Loucy (cell line): ENCODE measurements around the gene SLX9.
A peak's percentile ranks its signal among the peaks of the same experiment; 100 is the strongest.

ENCODE experiments used
- H2AFZ ChIP-seq: fragments of 200-600 bp; sonication (generic); 2 replicates; pipeline ENCODE4 v1.6.0; 2016; ENCODE audit warnings: antibody characterized with exemption, mild to moderate bottlenecking, low read length, moderate library complexity
- H3F3A ChIP-seq: fragments of 200-600 bp; 2 replicates; pipeline ENCODE4 v1.6.0; 2016; ENCODE audit warnings: antibody characterized with exemption, low read depth, mild to moderate bottlenecking
- H3K27me3 ChIP-seq: fragments of 200-600 bp; sonication (generic); 2 replicates; pipeline ENCODE4 v1.6.1; 2014; ENCODE audit warnings: low read length, mild to moderate bottlenecking; ENCODE audit not compliant: insufficient read depth, poor library complexity, severe bottlenecking
- H3K36me3 ChIP-seq: fragments of 200-600 bp; sonication (generic); 2 replicates; pipeline ENCODE4 v1.6.1; 2016; ENCODE audit warnings: low read length; ENCODE audit not compliant: insufficient read depth
- H3K4me1 ChIP-seq: fragments of 200-600 bp; sonication (generic); 2 replicates; pipeline ENCODE4 v1.5.1; 2014; ENCODE audit warnings: low read length, mild to moderate bottlenecking; ENCODE audit not compliant: insufficient read depth, poor library complexity, severe bottlenecking
- H3K4me2 ChIP-seq: fragments of 200-600 bp; sonication (generic); 2 replicates; pipeline ENCODE4 v1.6.0; 2014; ENCODE audit warnings: antibody characterized with exemption, low read length, low read depth, mild to moderate bottlenecking; ENCODE audit not compliant: poor library complexity, severe bottlenecking
- H3K4me3 ChIP-seq: fragments of 200-600 bp; sonication (generic); 2 replicates; pipeline ENCODE4 v1.5.1; 2014; ENCODE audit warnings: low read length, mild to moderate bottlenecking, mixed read lengths; ENCODE audit not compliant: poor library complexity, severe bottlenecking
- H3K79me2 ChIP-seq: fragments of 200-600 bp; sonication (generic); 2 replicates; pipeline ENCODE4 v1.6.1; 2014; ENCODE audit warnings: low read length; ENCODE audit not compliant: insufficient read depth
- H3K9ac ChIP-seq: fragments of 200-600 bp; sonication (generic); 2 replicates; pipeline ENCODE4 v1.6.0; 2014; ENCODE audit warnings: mild to moderate bottlenecking, low read depth, low read length, moderate library complexity; ENCODE audit not compliant: poor library complexity, severe bottlenecking
- H3K9me2 ChIP-seq: fragments of 200-600 bp; sonication (generic); replicated peaks from 2 replicates; pipeline ENCODE4 v1.6.1; 2016; ENCODE audit warnings: low read depth, low read length, mixed read lengths
- H3K9me3 ChIP-seq: fragments of 200-600 bp; sonication (generic); 2 replicates; pipeline ENCODE4 v1.6.1; 2014; ENCODE audit warnings: mild to moderate bottlenecking, antibody characterized with exemption, low read length, low read depth; ENCODE audit not compliant: insufficient read depth
- H4K20me1 ChIP-seq: fragments of 200-600 bp; sonication (generic); 2 replicates; pipeline ENCODE4 v1.6.0; 2014; ENCODE audit warnings: antibody characterized with exemption, low read length, mild to moderate bottlenecking; ENCODE audit not compliant: insufficient read depth, poor library complexity, severe bottlenecking
- CTCF ChIP-seq: fragments of 200-600 bp; sonication (generic); conservative IDR thresholded peaks from 2 replicates; pipeline ENCODE4 v1.5.1; 2014; ENCODE audit warnings: mild to moderate bottlenecking, antibody characterized with exemption, low read length
- EZH2phosphoT487 ChIP-seq: fragments of 200-600 bp; IDR thresholded peaks from 2 replicates; pipeline ENCODE4 v1.6.1; 2018; ENCODE audit warnings: antibody characterized with exemption, mild to moderate bottlenecking, moderate library complexity, borderline replicate concordance

SLX9 gene

GRCh38 chr21:44939532-44940115, at the start of gene SLX9:
TSS of gene SLX9 (plus strand) at chr21:44940029. CDS start at chr21:44940058, 29 bp downstream.
- Histone ChIP-seq H3K4me1 (peaks cover 34% of the 10 kb centered on the region), H3F3A (no peaks in the 10 kb centered on the region), H3K4me2 (peak within 1 kb of the TSS; percentile 97), H2AFZ (peak within 1 kb of the TSS; percentile 99), H3K36me3 (peaks cover 6% of the 10 kb centered on the region; the same call in 1 of the 2 replicates), H3K9me3 (no peaks in the 10 kb centered on the region), H3K9me2 (no peaks in the 10 kb centered on the region), H3K4me3 (peak within 1 kb of the TSS; percentile 99), H4K20me1 (peaks cover 29% of the 10 kb centered on the region), H3K79me2 (peaks cover 60% of the 10 kb centered on the region), H3K9ac (peak within 1 kb of the TSS; percentile 92), H3K27me3 (no peaks in the 10 kb centered on the region)
- no peak for TF ChIP-seq EZH2phosphoT487
- no peak for TF ChIP-seq CTCF

GRCh38 chr21:44890338-44890931, 49.4 kb upstream of the SLX9 start:
- TF ChIP-seq EZH2phosphoT487, result no peak
- TF ChIP-seq CTCF, result no peak
- no peaks in the 10 kb centered on the region for H3K27me3 ChIP-seq
- no peaks in the 10 kb centered on the region for H3K9me2 ChIP-seq
- no peak overlapping the region for H3K4me2 ChIP-seq
- H3K79me2 ChIP-seq, result no peaks in the 10 kb centered on the region
- no peaks in the 10 kb centered on the region for H3F3A ChIP-seq
- H3K9me3 ChIP-seq, result no peaks in the 10 kb centered on the region
- H3K4me3 ChIP-seq, result no peak overlapping the region
- H4K20me1 ChIP-seq, result no peaks in the 10 kb centered on the region
- H3K4me1 ChIP-seq, result no peaks in the 10 kb centered on the region
- no peak overlapping the region for H2AFZ ChIP-seq
- H3K9ac ChIP-seq, result no peak overlapping the region
- H3K36me3 ChIP-seq, result no peaks in the 10 kb centered on the region; the same call in 1 of the 2 replicates

GRCh38 chr21:44890961-44891541, 48.8 kb upstream of the SLX9 start:
- Histone ChIP-seq H3K4me1 (no peaks in the 10 kb centered on the region), H3K9me3 (no peaks in the 10 kb centered on the region), H3F3A (no peaks in the 10 kb centered on the region), H3K36me3 (no peaks in the 10 kb centered on the region; the same call in 1 of the 2 replicates), H4K20me1 (no peaks in the 10 kb centered on the region), H3K79me2 (no peaks in the 10 kb centered on the region), H3K9ac (no peak overlapping the region), H2AFZ (no peak overlapping the region), H3K4me2 (no peak overlapping the region), H3K27me3 (no peaks in the 10 kb centered on the region), H3K9me2 (no peaks in the 10 kb centered on the region), H3K4me3 (no peak overlapping the region)
- TF ChIP-seq CTCF, result no peak
- TF ChIP-seq EZH2phosphoT487, result no peak
